AG09309 (cell line): ENCODE results near the gene NOTCH4.
"Not testable (repeated sequence)": the region's sequence is repeated elsewhere in the genome, so short reads cannot be mapped to it uniquely, and the experiment has no call there.

Experiments used
- DNase-seq: peaks from one replicate; pipeline ENCODE4 v3.0.0-alpha.2; 2010; ENCODE audit warnings: low read depth
- H3K4me3 ChIP-seq: 2 replicates; pipeline ENCODE4 v1.5.1; 2011; ENCODE audit warnings: mild to moderate bottlenecking, low read depth, low read length, moderate library complexity; ENCODE audit not compliant: control insufficient read depth
- TF ChIP-seq, protein P1 (sequence below): IDR thresholded peaks from 2 replicates; pipeline ENCODE4 v1.5.1; 2011; ENCODE audit warnings: mild to moderate bottlenecking, low read depth, low read length, inconsistent platforms; ENCODE audit not compliant: insufficient read depth, control insufficient read depth; ENCODE audit errors: missing control alignments

NOTCH4 gene

DNA sequence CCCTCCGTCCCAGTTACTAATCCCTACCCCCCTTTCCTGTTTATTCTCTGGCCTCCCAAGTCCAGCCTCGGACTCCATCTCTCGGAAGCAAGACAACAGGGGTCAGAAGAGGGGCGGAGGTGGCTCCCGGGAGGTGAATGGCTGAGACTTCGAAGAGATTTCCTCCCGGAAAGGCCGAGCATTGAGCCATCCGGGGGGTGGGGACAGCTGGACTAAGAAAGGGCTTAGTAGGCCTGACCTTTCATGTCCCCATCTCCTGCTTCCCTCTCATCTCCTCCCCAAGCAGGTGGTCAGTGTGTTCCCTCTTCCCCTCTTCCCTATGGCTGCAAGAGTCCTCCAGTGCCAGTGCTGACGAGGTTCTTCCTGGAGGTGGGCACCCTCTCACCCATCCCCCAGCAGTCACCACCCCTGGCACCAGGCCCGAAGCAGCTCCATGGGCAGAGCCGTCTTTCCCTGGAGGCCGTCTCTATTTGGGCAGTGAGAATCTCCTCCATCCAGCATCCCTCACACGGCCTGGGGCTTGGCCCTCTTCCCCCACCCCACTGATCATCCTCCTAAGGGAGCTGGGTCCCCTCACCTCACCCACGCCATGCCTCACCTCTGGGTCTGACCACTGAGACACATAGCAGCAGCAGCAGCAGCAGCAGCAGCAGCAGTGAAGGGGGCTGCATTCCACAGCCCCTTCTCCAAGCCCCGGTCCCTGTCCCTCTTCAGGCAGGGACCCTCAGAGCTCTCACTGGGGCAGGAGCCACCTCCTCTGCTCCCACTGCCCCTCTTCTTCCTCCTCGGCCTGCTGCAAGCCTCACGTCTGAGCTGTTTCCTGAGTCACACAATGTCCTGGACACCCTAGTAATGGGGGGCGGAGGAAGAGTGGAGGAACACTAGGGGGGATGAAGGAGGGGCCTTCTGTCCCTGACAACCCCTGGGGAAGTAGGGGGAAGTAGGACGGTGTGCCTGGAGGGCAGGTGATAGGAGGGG is at the start of gene NOTCH4:
TSS of gene NOTCH4 (minus strand) at position 810 of the 978 bp plus-strand sequence. CDS start at position 671, 139 bp downstream.
- H3K4me3 ChIP-seq = no peak within 1 kb of the TSS
- DNase-seq = no peak
- TF ChIP-seq, protein P1, sequence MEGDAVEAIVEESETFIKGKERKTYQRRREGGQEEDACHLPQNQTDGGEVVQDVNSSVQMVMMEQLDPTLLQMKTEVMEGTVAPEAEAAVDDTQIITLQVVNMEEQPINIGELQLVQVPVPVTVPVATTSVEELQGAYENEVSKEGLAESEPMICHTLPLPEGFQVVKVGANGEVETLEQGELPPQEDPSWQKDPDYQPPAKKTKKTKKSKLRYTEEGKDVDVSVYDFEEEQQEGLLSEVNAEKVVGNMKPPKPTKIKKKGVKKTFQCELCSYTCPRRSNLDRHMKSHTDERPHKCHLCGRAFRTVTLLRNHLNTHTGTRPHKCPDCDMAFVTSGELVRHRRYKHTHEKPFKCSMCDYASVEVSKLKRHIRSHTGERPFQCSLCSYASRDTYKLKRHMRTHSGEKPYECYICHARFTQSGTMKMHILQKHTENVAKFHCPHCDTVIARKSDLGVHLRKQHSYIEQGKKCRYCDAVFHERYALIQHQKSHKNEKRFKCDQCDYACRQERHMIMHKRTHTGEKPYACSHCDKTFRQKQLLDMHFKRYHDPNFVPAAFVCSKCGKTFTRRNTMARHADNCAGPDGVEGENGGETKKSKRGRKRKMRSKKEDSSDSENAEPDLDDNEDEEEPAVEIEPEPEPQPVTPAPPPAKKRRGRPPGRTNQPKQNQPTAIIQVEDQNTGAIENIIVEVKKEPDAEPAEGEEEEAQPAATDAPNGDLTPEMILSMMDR = no peak

DNA sequence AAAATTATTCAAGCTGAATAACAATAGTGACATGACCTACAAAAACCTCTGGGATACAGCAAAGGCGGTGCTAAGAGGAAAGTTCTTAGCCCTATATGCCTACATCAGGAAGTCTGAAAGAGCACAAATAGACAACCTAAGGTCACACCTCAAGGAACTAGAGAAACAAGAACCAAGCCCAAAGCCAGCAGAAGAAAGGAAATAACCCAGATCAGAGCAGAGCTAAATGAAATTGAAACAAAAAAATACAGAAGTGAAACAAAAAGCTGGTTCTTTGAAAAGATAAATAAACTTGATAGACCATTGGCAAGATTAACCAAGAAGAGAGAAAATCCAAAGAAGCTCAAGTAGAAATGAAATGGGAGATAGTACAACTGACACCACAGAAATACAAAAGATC is 47.6 kb upstream of the NOTCH4 start:
- TF ChIP-seq, protein P1 = no peak
- H3K4me3 ChIP-seq = no peak overlapping the region
- no peak for DNase-seq

DNA sequence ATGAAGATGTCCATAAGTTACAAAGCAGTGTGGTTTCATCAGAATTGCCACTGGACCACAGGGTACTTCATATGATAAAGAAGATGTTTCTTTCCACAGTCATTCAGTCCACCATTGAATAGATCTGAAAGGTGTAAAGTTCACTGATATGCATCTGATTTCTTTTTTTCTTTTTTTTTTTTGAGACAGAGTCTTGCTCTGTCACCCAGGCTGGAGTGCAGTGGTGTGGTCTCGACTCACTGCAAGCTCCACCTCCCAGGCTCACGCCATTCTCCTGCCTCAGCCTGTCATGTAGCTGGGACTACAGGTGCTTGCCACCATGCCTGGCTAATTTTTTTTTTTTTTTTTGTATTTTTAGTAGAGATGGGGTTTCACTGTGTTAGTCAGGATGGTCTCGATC is 44.6 kb upstream of the NOTCH4 start:
- not testable (repeated sequence) for DNase-seq, H3K4me3 ChIP-seq

DNA sequence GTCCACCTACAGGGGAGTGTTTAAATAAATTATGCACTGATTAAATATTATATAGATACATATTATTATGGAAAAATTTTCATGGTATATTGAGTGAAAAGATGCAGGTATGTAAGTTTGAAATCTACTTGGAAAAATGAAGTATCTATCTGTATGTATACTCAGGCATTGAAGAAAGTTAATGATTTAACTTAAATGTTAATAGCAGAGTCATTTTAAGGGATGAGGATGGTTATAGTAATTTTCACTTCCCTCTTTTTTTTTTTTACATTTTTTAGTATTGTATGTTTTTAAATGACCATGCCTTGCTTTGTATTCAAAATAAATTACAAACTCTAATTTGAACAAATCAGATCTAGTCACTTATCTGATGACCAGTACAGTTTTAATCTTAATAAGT is 43.2 kb upstream of the NOTCH4 start:
- DNase-seq = no peak
- TF ChIP-seq, protein P1 = no peak
- no peak overlapping the region for H3K4me3 ChIP-seq

DNA sequence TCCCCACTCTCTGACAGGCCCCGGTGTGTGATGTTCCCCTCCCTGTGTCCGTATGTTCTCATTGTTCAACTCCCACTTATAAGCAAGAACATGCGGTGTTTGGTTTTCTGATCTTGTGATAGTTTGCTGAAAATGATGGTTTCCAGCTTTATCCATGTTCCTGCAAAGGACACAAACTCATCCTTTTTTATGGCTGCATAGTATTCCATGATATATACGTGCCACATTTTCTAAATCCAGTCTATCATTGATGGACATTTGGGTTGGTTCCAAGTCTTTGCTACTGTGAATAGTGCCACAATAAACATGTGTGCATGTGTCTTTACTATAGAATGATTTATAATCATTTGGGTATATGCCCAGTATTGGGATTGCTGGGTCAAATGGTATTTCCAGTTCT is 33.4 kb upstream of the NOTCH4 start:
- not testable (repeated sequence) for DNase-seq, H3K4me3 ChIP-seq

DNA sequence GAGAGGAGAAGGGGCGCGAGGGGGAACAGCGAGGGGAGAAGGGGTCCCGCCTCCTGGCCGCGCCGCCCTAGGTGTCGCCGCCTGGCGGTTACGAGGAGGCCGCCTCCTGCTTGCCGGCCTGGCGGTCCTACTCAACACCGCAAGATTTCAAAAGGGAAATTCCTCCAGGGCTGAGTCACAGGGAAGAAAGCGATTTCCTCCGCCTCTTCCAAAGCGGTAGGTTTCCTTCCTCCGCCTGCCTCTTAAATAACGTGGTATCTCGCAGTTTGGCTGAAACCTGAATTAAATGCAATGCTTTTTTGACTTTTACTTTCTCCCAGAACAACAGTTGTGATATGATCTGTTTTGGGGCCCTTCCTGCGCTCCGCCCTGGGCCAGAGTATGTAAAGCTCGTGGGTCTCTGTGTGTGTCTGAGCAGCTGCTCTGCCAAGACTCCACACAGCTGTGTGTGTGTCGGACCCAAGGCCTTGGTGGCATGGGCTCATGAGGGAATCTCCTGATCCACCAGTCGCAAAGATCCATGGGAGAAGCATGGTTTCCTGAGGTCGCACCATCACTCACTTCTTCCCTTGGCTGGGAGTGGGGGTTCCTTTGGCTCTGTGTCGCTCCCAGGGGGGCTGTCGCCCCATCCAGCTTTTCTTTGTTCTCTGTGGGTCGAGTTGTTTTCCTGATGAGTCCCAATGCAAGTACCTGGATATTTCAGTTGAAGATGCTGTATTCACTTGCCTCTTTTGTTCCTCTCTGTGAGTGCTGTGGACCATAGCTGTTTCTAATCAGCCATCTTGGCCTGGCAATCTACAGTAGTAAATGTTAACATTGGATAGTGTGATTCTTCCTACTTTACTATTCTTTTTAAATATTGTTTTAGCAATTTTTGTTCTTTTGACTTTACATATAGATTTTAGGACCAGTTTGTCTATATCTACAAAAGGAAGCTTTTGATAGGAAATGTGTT is 31.6 kb upstream of the NOTCH4 start:
- H3K4me3 ChIP-seq = peak overlapping the region; percentile 40
- DNase-seq = peak; percentile 55
- TF ChIP-seq, protein P1 = peak; percentile 87

DNA sequence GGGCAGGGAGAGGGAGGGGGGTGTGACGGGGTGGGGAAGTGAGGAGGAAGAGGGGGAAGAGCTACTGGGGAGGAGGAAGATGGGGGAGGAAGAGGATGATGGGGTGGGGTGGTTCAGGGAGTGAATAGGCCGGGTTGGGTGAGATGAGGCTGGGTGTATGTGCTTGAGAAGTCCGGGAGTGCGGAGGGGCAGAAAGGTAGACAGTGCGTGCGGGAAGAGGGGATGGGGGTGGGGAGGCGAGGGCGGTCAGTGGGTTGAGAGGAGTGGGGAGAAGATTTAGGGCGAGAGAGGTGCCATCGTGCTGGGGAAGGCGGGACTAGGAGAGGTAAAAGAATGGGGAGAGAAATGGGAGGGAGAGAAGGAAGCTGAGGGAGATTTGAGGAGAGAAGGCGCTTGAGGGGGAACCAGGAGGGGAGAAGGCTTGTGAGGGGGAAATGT is 30.9 kb upstream of the NOTCH4 start:
- peak overlapping the region; percentile 40 for H3K4me3 ChIP-seq
- TF ChIP-seq, protein P1 = no peak
- DNase-seq = no peak
